PC-9 (cell line): Measurements from ENCODE around the gene HMCES. TPM values are rescaled to one million over a fixed set of nuclear protein-coding genes. Genes with fewer than 3 reads are reported as not detected.

Source experiments
- BruUV-seq: library from RNA; stranded (reverse); fragments of 400-500 nt; replicated peaks from 2 replicates; lab custom pipeline; 2021; lab: Mats Ljungman, UMichigan
- CTCF ChIA-PET: fragments of 300-600 bp; sonication (Branson Sonifier 250); formaldehyde crosslinking; loops from one replicate; lab custom pipeline; 2022; ENCODE audit warnings: antibody characterized with exemption; lab: Charles Lee
- POLR2A ChIA-PET: fragments of 300-600 bp; sonication (Branson Sonifier 250); formaldehyde crosslinking; loops from one replicate; lab custom pipeline; 2022; ENCODE audit warnings: antibody characterized with exemption; ENCODE audit not compliant: unreplicated experiment; lab: Charles Lee
- DNase-seq, 2 experiments: peaks; one replicate each; pipeline versions ENCODE4 v3.0.0 to v3.0.0-alpha.2; 2015 to 2022; ENCODE audit warnings: mixed read lengths in 1 of 2
- H2AFZ ChIP-seq: fragments of 200-600 bp; sonication (generic); 2 replicates; pipeline ENCODE4 v1.8.1; 2017; ENCODE audit warnings: antibody characterized with exemption
- H3F3A ChIP-seq: fragments of 200-600 bp; sonication (generic); 2 replicates; pipeline ENCODE4 v1.8.1; 2017; ENCODE audit warnings: antibody characterized with exemption, mild to moderate bottlenecking, low read depth; ENCODE audit not compliant: insufficient read depth
- H3K27ac ChIP-seq: fragments of 200-600 bp; sonication (generic); 2 replicates; pipeline ENCODE4 v1.6.1; 2016; ENCODE audit warnings: mixed run types
- H3K27me3 ChIP-seq: fragments of 200-600 bp; sonication (generic); 2 replicates; pipeline ENCODE4 v1.6.1; 2016; ENCODE audit warnings: low read depth, mixed run types; ENCODE audit not compliant: insufficient read depth
- H3K36me3 ChIP-seq: fragments of 200-600 bp; sonication (generic); 2 replicates; pipeline ENCODE4 v1.6.1; 2016; ENCODE audit warnings: low read depth, mixed run types
- H3K4me1 ChIP-seq: fragments of 200-600 bp; sonication (generic); replicated peaks from 2 replicates; pipeline ENCODE4 v1.6.1; 2016; ENCODE audit warnings: mixed run types; ENCODE audit not compliant: insufficient read depth
- H3K4me2 ChIP-seq: fragments of 200-600 bp; sonication (generic); 2 replicates; pipeline ENCODE4 v1.6.1; 2017; ENCODE audit warnings: mixed run types
- H3K4me3 ChIP-seq: fragments of 200-600 bp; sonication (generic); 2 replicates; pipeline ENCODE4 v1.6.1; 2016; ENCODE audit warnings: mixed run types
- H3K79me2 ChIP-seq: fragments of 200-600 bp; sonication (generic); 2 replicates; pipeline ENCODE4 v1.6.1; 2017; ENCODE audit warnings: low read depth, mixed run types
- H3K9me2 ChIP-seq: fragments of 200-600 bp; sonication (generic); 2 replicates; pipeline ENCODE4 v1.8.1; 2017; ENCODE audit warnings: mild to moderate bottlenecking; ENCODE audit not compliant: insufficient read depth
- H3K9me3 ChIP-seq: fragments of 200-600 bp; sonication (generic); 2 replicates; pipeline ENCODE4 v1.8.1; 2016; ENCODE audit warnings: low read depth; ENCODE audit not compliant: insufficient read depth
- H4K20me1 ChIP-seq: fragments of 200-600 bp; sonication (generic); 2 replicates; pipeline ENCODE4 v1.8.1; 2017; ENCODE audit not compliant: insufficient read depth
- CTCF ChIP-seq: fragments of 200-600 bp; sonication (generic); conservative IDR thresholded peaks from 2 replicates; pipeline ENCODE4 v1.6.1; 2017; ENCODE audit warnings: mixed run types, antibody characterized with exemption, mild to moderate bottlenecking, moderate library complexity
- EZH2 ChIP-seq: fragments of 200-600 bp; sonication (generic); IDR thresholded peaks from 2 replicates; pipeline ENCODE4 v1.8.0; 2017; ENCODE audit warnings: antibody characterized with exemption, low read depth
- intact Hi-C: fragments of 100-400 bp; cut with micrococcal nuclease; formaldehyde crosslinking; loops from one replicate; pipeline ENCODE4 v1.10.0; 2022; ENCODE audit not compliant: unreplicated experiment
- total RNA-seq: library from RNA; stranded (reverse); gene quantifications from 2 replicates; pipeline ENCODE4 v1.2.3, GENCODE V29; 2021

The HMCES gene
- total RNA-seq, 1 experiment from 2014 or later: 60.9 TPM

GRCh38 chr3:129323651-129324294 lies 45.1 kb downstream of the HMCES start:
- no peaks in the 10 kb centered on the region for H3K79me2 ChIP-seq
- no peaks in the 10 kb centered on the region for H3K4me1 ChIP-seq
- ChIA-PET POLR2A (no interaction called here), CTCF (interaction anchor here (0.6 to 0.9 kb wide), 2 partner anchors 14 to 353 kb away, joined by 3 to 10 read pairs; no protein-coding TSS in a partner anchor)
- no peak overlapping the region for H3K4me2 ChIP-seq
- intact Hi-C loops: no loop called here
- H3K4me3 ChIP-seq: no peak overlapping the region
- no peaks in the 10 kb centered on the region for H3K9me3 ChIP-seq
- H2AFZ ChIP-seq: no peak overlapping the region
- DNase-seq: no peak
- no peaks in the 10 kb centered on the region for H3K9me2 ChIP-seq
- no peak; the same call in 1 of the 2 replicates for TF ChIP-seq CTCF
- TF ChIP-seq EZH2: no peak
- no TSS peak for BruUV-seq
- H3F3A ChIP-seq: no peaks in the 10 kb centered on the region
- H4K20me1 ChIP-seq: no peaks in the 10 kb centered on the region
- H3K27ac ChIP-seq: no peak overlapping the region
- no peaks in the 10 kb centered on the region for H3K36me3 ChIP-seq
- no peaks in the 10 kb centered on the region for H3K27me3 ChIP-seq

GRCh38 chr3:129324855-129325254 lies 46.2 kb downstream of the HMCES start:
- Histone ChIP-seq H3F3A (no peaks in the 10 kb centered on the region), H3K36me3 (no peaks in the 10 kb centered on the region), H3K79me2 (no peaks in the 10 kb centered on the region), H3K27me3 (no peaks in the 10 kb centered on the region), H3K4me1 (no peaks in the 10 kb centered on the region), H4K20me1 (no peaks in the 10 kb centered on the region), H3K27ac (no peak overlapping the region), H3K9me2 (no peaks in the 10 kb centered on the region), H3K4me2 (no peak overlapping the region), H2AFZ (no peak overlapping the region), H3K4me3 (no peak overlapping the region), H3K9me3 (no peaks in the 10 kb centered on the region)
- ChIA-PET POLR2A (no interaction called here), CTCF (no interaction called here)
- no TSS peak for BruUV-seq
- DNase-seq: no peak
- TF ChIP-seq CTCF: no peak
- no peak for TF ChIP-seq EZH2
- intact Hi-C loops: loop anchor here (5.0 kb wide), 1 partner anchor 502 kb away; no protein-coding TSS in a partner anchor

- no peaks in the 10 kb centered on the region for H3K79me2 ChIP-seq
- no peak for DNase-seq
- no peak for TF ChIP-seq EZH2
- no peak for TF ChIP-seq CTCF
- no peaks in the 10 kb centered on the region for H3K27me3 ChIP-seq
- ChIA-PET POLR2A (no interaction called here), CTCF (no interaction called here)
- no peaks in the 10 kb centered on the region for H3K9me3 ChIP-seq
- H4K20me1 ChIP-seq: no peaks in the 10 kb centered on the region
- H3F3A ChIP-seq: no peaks in the 10 kb centered on the region
- no TSS peak for BruUV-seq
- H3K4me2 ChIP-seq: no peak overlapping the region
- H3K9me2 ChIP-seq: no peaks in the 10 kb centered on the region
- H2AFZ ChIP-seq: no peak overlapping the region
- no peaks in the 10 kb centered on the region for H3K36me3 ChIP-seq
- H3K4me1 ChIP-seq: no peaks in the 10 kb centered on the region
- no peak overlapping the region for H3K4me3 ChIP-seq
- intact Hi-C loops: loop anchor here (5.0 kb wide), 1 partner anchor 502 kb away; no protein-coding TSS in a partner anchor
- H3K27ac ChIP-seq: no peak overlapping the region
Measured at GRCh38 chr3:129325383-129325782, 46.7 kb downstream of the HMCES start.
